Mesothelial cell of epicardium (in vitro differentiated cells): ENCODE measurements around the gene TESMIN. TPM values are rescaled to one million over a fixed set of nuclear protein-coding genes. Genes with fewer than 3 reads are reported as not detected.

Source experiments
- DNase-seq, 2 experiments: peaks; one replicate each; pipeline ENCODE4 v3.0.0; 2021; ENCODE audit warnings: low spot score in 2 of 2; ENCODE audit not compliant: unreplicated experiment in 2 of 2
- H3K27ac Mint-ChIP-seq: 2 replicates; pipeline ENCODE4 v1.8.0; 2021; ENCODE audit warnings: mixed read lengths
- H3K27me3 Mint-ChIP-seq: 2 replicates; pipeline ENCODE4 v1.8.0; 2021; ENCODE audit warnings: low read depth, mixed read lengths
- H3K36me3 Mint-ChIP-seq: 2 replicates; pipeline ENCODE4 v1.8.0; 2021; ENCODE audit warnings: mixed read lengths
- H3K4me1 Mint-ChIP-seq: 2 replicates; pipeline ENCODE4 v1.8.0; 2021; ENCODE audit warnings: mixed read lengths
- H3K4me3 Mint-ChIP-seq: 2 replicates; pipeline ENCODE4 v1.8.0; 2021; ENCODE audit warnings: mild to moderate bottlenecking, moderate library complexity, mixed read lengths
- H3K9me3 Mint-ChIP-seq: 2 replicates; pipeline ENCODE4 v1.8.0; 2021; ENCODE audit warnings: mixed read lengths
- total RNA-seq: library from RNA; stranded (reverse); gene quantifications from 3 replicates; pipeline ENCODE4 v1.2.1, GENCODE V29; 2021
- TF ChIP-seq, protein P1 (sequence below): fragments of 200-600 bp; sonication (generic); IDR thresholded peaks from one replicate; pipeline ENCODE4 v1.5.0; 2021; ENCODE audit warnings: antibody characterized with exemption; ENCODE audit not compliant: unreplicated experiment

The TESMIN gene
- total RNA-seq, 1 donor from 2014 or later: 16.0 TPM

DNA sequence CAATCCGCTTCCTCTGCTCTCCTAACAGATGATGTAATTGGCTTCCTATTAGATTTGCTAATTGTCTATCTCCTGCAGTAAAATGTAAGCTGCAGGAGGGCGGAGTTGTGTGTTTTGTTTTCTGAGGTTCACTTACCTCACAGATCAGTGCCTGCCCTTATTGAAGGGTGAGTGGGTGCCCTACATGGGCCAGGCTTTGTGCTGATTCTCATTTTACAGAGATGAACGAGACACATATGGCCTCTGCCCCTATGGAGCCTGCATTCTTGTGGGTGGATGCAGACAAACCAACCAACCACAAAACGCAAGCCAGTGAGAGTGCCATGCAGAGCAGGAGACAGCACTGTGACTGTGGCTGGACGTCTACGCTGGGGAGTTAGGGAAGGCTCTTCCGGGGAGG is 9.9 kb downstream of the TESMIN start:
- no peak for DNase-seq
- peaks cover 14% of the 10 kb centered on the region for H3K36me3 Mint-ChIP-seq
- TF ChIP-seq, protein P1, sequence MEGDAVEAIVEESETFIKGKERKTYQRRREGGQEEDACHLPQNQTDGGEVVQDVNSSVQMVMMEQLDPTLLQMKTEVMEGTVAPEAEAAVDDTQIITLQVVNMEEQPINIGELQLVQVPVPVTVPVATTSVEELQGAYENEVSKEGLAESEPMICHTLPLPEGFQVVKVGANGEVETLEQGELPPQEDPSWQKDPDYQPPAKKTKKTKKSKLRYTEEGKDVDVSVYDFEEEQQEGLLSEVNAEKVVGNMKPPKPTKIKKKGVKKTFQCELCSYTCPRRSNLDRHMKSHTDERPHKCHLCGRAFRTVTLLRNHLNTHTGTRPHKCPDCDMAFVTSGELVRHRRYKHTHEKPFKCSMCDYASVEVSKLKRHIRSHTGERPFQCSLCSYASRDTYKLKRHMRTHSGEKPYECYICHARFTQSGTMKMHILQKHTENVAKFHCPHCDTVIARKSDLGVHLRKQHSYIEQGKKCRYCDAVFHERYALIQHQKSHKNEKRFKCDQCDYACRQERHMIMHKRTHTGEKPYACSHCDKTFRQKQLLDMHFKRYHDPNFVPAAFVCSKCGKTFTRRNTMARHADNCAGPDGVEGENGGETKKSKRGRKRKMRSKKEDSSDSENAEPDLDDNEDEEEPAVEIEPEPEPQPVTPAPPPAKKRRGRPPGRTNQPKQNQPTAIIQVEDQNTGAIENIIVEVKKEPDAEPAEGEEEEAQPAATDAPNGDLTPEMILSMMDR: no peak
- H3K27me3 Mint-ChIP-seq: no peaks in the 10 kb centered on the region
- no peaks in the 10 kb centered on the region for H3K9me3 Mint-ChIP-seq
- no peaks in the 10 kb centered on the region for H3K4me1 Mint-ChIP-seq
- no peak overlapping the region for H3K27ac Mint-ChIP-seq
- no peak overlapping the region for H3K4me3 Mint-ChIP-seq

DNA sequence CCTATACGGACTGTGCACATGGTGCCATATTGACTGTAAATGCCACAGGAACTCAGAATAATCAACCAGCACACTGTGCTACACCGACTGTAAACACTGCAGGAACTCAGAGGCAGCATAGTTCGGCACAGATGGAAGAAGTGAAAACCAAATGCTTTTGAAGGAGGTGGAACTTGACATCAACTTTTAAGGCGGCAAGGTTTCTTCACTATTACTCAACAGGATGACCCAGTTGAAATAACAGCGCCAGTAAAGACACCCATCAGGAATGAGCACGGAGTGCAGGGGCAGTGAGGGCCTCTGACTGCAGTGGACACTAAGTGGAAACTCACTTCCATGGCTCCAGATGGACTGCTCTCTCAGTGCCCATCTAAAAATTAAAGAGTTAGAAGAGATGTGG is 15.7 kb downstream of the TESMIN start:
- TF ChIP-seq, protein P1: no peak
- Mint-ChIP-seq H3K27ac (no peak overlapping the region), H3K4me3 (no peak overlapping the region)

DNA sequence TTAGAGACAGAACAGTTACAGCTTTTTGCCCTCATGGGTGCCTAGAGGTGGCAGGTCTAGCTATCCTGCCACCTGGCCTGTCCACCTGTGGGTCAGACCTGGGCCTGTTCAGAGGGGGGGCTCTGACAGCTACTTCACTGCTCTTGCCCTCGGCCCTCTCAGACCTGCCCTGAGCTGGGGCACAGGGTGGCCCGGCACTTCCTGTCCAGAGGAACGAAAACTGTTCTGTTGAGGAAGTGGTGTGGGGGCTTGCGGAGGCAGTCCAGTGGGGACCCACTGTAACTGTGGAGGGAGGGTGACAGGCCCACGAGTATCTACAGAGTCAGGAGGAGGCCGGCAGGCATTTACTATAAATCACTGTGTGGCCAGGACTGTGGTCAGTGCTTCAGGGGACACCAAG is 16.2 kb downstream of the TESMIN start:
- Mint-ChIP-seq H3K4me3 (no peak overlapping the region), H3K36me3 (no peaks in the 10 kb centered on the region), H3K27me3 (no peaks in the 10 kb centered on the region), H3K27ac (no peak overlapping the region), H3K4me1 (no peaks in the 10 kb centered on the region), H3K9me3 (no peaks in the 10 kb centered on the region)
- TF ChIP-seq, protein P1: no peak
- DNase-seq: no peak

More for the DNA sequence above, 15.7 kb downstream of the TESMIN start:
- Mint-ChIP-seq H3K27me3 (no peaks in the 10 kb centered on the region), H3K36me3 (no peaks in the 10 kb centered on the region), H3K9me3 (no peaks in the 10 kb centered on the region), H3K4me1 (no peaks in the 10 kb centered on the region)
- DNase-seq: no peak

DNA sequence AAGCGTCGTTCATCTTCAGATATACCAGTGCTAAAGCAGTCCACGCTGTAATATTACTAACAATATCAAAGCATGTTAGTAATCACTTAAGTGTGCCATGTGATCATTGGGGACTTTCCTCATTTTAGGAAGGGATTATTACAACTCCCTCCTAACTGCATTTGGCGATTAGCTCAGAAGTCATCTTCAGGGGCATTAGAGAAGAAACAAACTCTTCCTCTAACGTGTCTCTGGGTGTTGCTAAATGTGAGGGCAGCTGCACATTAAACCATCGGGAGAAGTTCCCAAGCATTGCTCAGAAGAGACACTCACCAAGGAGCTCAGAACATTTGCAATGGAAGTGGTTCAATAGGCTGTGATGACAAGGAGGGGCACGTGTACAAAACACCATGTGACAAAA is 17.2 kb downstream of the TESMIN start:
- Mint-ChIP-seq H3K27me3 (no peaks in the 10 kb centered on the region), H3K4me3 (no peak overlapping the region), H3K27ac (no peak overlapping the region), H3K4me1 (no peaks in the 10 kb centered on the region), H3K9me3 (no peaks in the 10 kb centered on the region), H3K36me3 (no peaks in the 10 kb centered on the region)
- TF ChIP-seq, protein P1: no peak
- no peak for DNase-seq

DNA sequence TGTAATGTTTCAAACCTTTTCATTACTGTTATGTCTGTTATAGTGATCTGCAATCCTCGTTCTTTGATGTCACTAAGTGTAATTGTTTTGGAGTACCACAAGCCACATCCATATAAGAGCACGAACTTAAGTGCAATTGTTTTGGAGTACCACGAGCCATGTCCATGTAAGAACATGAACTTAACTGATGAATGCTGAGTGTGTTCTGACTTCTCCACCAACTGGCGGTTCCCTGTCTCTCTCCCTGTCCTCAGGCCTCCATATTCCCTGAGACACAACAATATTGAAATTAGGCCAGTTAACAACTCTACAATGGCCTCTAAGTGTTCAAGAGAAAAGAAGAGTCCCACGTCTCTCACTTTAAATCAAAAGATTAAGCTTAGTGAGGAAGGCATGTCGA is 23.5 kb downstream of the TESMIN start:
- DNase-seq: no peak
- H3K36me3 Mint-ChIP-seq: no peaks in the 10 kb centered on the region
- no peak overlapping the region for H3K4me3 Mint-ChIP-seq
- peaks cover 4% of the 10 kb centered on the region for H3K27me3 Mint-ChIP-seq
- no peaks in the 10 kb centered on the region for H3K9me3 Mint-ChIP-seq
- TF ChIP-seq, protein P1: no peak
- no peak overlapping the region for H3K27ac Mint-ChIP-seq
- no peaks in the 10 kb centered on the region for H3K4me1 Mint-ChIP-seq

DNA sequence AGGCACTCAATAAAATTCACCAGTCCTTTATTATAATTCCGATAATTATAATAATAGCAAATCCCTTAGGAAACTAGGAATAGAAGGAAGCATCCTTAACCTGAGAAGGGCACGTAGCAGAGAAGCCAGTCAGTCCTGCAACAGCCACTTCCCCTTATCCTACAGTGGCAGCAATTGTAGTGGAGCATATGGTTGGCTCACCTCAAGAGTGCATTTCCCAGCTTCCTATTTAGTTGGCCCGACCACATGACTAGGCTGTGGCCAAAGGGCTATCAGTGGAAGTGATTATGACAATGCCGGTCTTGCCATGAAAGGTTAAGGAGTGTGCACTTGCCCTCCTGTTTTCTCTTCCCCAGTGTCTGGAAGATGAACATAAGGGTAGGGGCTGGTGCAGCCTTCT is 27.0 kb downstream of the TESMIN start:
- TF ChIP-seq, protein P1: no peak
- H3K9me3 Mint-ChIP-seq: peaks cover 18% of the 10 kb centered on the region
- H3K4me3 Mint-ChIP-seq: no peak overlapping the region
- H3K27ac Mint-ChIP-seq: no peak overlapping the region
- no peaks in the 10 kb centered on the region for H3K4me1 Mint-ChIP-seq
- peaks cover 6% of the 10 kb centered on the region for H3K36me3 Mint-ChIP-seq
- DNase-seq: no peak
- peaks cover 4% of the 10 kb centered on the region for H3K27me3 Mint-ChIP-seq
